GM23338 (cell line): ENCODE results near the gene PEPD. TPM values are rescaled to one million over a fixed set of nuclear protein-coding genes. Genes with fewer than 3 reads are reported as not detected.

Source experiments
- ATAC-seq: fragments of 200-7000 bp; cut with Tn5 transposase; 3 replicates; pipeline ENCODE4 v1.9.1; 2020
- DNase-seq: peaks from one replicate; pipeline ENCODE4 v3.0.0-alpha.2; 2015; ENCODE audit warnings: low spot score
- H2AFZ ChIP-seq: fragments of 200-600 bp; sonication (generic); 2 replicates; pipeline ENCODE4 v1.8.0; 2016; ENCODE audit warnings: antibody characterized with exemption, mild to moderate bottlenecking, moderate library complexity
- H3F3A ChIP-seq: fragments of 200-600 bp; sonication (generic); replicated peaks from 2 replicates; pipeline ENCODE4 v1.8.0; 2017; ENCODE audit warnings: antibody characterized with exemption, mixed run types, low read depth
- H3K27ac ChIP-seq: fragments of 200-600 bp; sonication (generic); 2 replicates; pipeline ENCODE4 v1.6.1; 2016; ENCODE audit warnings: low read depth
- H3K27me3 ChIP-seq: fragments of 200-600 bp; sonication (generic); 2 replicates; pipeline ENCODE4 v1.8.0; 2016; ENCODE audit warnings: mild to moderate bottlenecking, mixed run types, moderate library complexity; ENCODE audit not compliant: insufficient read depth
- H3K36me3 ChIP-seq: fragments of 200-600 bp; sonication (generic); 2 replicates; pipeline ENCODE4 v1.8.0; 2016; ENCODE audit warnings: mild to moderate bottlenecking; ENCODE audit not compliant: insufficient read depth
- H3K4me1 ChIP-seq: fragments of 200-600 bp; sonication (generic); 2 replicates; pipeline ENCODE4 v1.8.0; 2016; ENCODE audit warnings: mild to moderate bottlenecking, moderate library complexity; ENCODE audit not compliant: insufficient read depth
- H3K4me2 ChIP-seq: fragments of 200-600 bp; sonication (generic); 2 replicates; pipeline ENCODE4 v1.7.1; 2017; ENCODE audit warnings: mixed run types
- H3K4me3 ChIP-seq: fragments of 200-600 bp; sonication (generic); 2 replicates; pipeline ENCODE4 v1.6.1; 2016; ENCODE audit warnings: mixed run types
- H3K79me2 ChIP-seq: fragments of 200-600 bp; sonication (generic); replicated peaks from 2 replicates; pipeline ENCODE4 v1.8.0; 2017; ENCODE audit warnings: mild to moderate bottlenecking; ENCODE audit not compliant: insufficient read depth
- H3K9me2 ChIP-seq: fragments of 200-600 bp; sonication (generic); 2 replicates; pipeline ENCODE4 v1.8.0; 2017; ENCODE audit not compliant: insufficient read depth
- H4K20me1 ChIP-seq: fragments of 200-600 bp; sonication (generic); replicated peaks from 2 replicates; pipeline ENCODE4 v1.8.0; 2017; ENCODE audit warnings: mild to moderate bottlenecking; ENCODE audit not compliant: insufficient read depth
- H3K27ac Mint-ChIP-seq: 2 replicates; pipeline ENCODE4 v1.8.0; 2020; ENCODE audit warnings: inconsistent platforms, mild to moderate bottlenecking, moderate library complexity, mixed read lengths
- H3K27me3 Mint-ChIP-seq: 3 replicates; pipeline ENCODE4 v1.8.0; 2022; ENCODE audit warnings: low read depth, mild to moderate bottlenecking, moderate library complexity, mixed read lengths, inconsistent platforms; ENCODE audit not compliant: insufficient read depth, poor library complexity
- H3K36me3 Mint-ChIP-seq: 3 replicates; pipeline ENCODE4 v1.8.0; 2021; ENCODE audit warnings: low read depth, mild to moderate bottlenecking, inconsistent platforms, moderate library complexity, mixed read lengths
- H3K4me1 Mint-ChIP-seq: 3 replicates; pipeline ENCODE4 v1.8.0; 2020; ENCODE audit warnings: mild to moderate bottlenecking, inconsistent platforms, mixed read lengths
- H3K4me3 Mint-ChIP-seq: 3 replicates; pipeline ENCODE4 v1.8.0; 2021; ENCODE audit warnings: moderate library complexity, mild to moderate bottlenecking, inconsistent platforms, mixed read lengths
- H3K9me3 Mint-ChIP-seq: 3 replicates; pipeline ENCODE4 v1.8.0; 2020; ENCODE audit warnings: moderate library complexity, mild to moderate bottlenecking, inconsistent platforms, mixed read lengths
- CREB1 ChIP-seq: fragments of 250-450 bp; sonication (Bioruptor Pico); IDR thresholded peaks from 2 replicates; pipeline ENCODE4 v1.5.0; 2020; ENCODE audit warnings: low read depth, mild to moderate bottlenecking, moderate library complexity
- EZH2 ChIP-seq: fragments of 200-600 bp; sonication (generic); IDR thresholded peaks from one replicate; pipeline ENCODE4 v1.8.0; 2017; ENCODE audit warnings: antibody characterized with exemption, mild to moderate bottlenecking, low read depth; ENCODE audit not compliant: unreplicated experiment
- NANOG ChIP-seq: IDR thresholded peaks from 2 replicates; pipeline ENCODE4 v1.6.1; 2016; ENCODE audit warnings: antibody characterized with exemption, borderline replicate concordance
- REST ChIP-seq: IDR thresholded peaks from one replicate; pipeline ENCODE4 v1.6.1; 2018; ENCODE audit warnings: antibody characterized with exemption; ENCODE audit not compliant: unreplicated experiment
- ZNF331 ChIP-seq: fragments of 250-450 bp; sonication (Bioruptor Pico); IDR thresholded peaks from 2 replicates; pipeline ENCODE4 v1.5.0; 2020; ENCODE audit warnings: low read depth, mild to moderate bottlenecking, moderate library complexity
- polyA plus RNA-seq: library from polyadenylated mRNA; unstranded; fragments of >200 nt; fragmentation: Nextera tagmentation; extraction: Ambion mirVana; gene quantifications from 2 replicates; pipeline ENCODE4 v1.2.1, GENCODE V29; 2016
- total RNA-seq: library from RNA; depleted of rRNA; stranded (reverse); fragments of >200 nt; shearing (Covaris generic); gene quantifications from 2 replicates; pipeline ENCODE4 v1.2.3, GENCODE V29; 2014
- TF ChIP-seq, protein P1 (sequence below): fragments of 250-450 bp; sonication (Bioruptor Pico); IDR thresholded peaks from 2 replicates; pipeline ENCODE4 v1.5.0; 2020; ENCODE audit warnings: mild to moderate bottlenecking, moderate library complexity

The PEPD gene
- total and polyA plus RNA-seq, 2 experiments from 2014 or later, result 81.7 to 89.2 TPM

DNA sequence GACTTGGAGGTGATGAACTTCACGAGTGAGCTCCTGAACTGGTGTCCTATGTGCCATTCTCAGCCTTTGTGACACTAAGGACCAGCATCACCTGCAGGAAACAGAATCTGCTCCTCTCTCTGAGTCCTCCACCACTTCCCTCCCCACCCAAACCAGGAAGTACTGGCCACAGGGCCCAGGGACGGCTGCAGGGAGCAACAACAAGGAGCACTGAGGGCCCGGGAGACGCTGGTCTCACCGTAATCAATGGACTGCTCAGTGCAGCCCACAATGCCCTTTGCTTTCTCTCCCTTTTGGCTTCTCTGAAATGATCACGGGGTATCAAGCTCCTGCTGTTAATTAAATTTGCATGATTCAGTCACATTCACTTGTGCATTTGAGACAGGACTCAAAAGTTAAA, 18.6 kb downstream of the PEPD start (continued):
- TF ChIP-seq, protein P1, sequence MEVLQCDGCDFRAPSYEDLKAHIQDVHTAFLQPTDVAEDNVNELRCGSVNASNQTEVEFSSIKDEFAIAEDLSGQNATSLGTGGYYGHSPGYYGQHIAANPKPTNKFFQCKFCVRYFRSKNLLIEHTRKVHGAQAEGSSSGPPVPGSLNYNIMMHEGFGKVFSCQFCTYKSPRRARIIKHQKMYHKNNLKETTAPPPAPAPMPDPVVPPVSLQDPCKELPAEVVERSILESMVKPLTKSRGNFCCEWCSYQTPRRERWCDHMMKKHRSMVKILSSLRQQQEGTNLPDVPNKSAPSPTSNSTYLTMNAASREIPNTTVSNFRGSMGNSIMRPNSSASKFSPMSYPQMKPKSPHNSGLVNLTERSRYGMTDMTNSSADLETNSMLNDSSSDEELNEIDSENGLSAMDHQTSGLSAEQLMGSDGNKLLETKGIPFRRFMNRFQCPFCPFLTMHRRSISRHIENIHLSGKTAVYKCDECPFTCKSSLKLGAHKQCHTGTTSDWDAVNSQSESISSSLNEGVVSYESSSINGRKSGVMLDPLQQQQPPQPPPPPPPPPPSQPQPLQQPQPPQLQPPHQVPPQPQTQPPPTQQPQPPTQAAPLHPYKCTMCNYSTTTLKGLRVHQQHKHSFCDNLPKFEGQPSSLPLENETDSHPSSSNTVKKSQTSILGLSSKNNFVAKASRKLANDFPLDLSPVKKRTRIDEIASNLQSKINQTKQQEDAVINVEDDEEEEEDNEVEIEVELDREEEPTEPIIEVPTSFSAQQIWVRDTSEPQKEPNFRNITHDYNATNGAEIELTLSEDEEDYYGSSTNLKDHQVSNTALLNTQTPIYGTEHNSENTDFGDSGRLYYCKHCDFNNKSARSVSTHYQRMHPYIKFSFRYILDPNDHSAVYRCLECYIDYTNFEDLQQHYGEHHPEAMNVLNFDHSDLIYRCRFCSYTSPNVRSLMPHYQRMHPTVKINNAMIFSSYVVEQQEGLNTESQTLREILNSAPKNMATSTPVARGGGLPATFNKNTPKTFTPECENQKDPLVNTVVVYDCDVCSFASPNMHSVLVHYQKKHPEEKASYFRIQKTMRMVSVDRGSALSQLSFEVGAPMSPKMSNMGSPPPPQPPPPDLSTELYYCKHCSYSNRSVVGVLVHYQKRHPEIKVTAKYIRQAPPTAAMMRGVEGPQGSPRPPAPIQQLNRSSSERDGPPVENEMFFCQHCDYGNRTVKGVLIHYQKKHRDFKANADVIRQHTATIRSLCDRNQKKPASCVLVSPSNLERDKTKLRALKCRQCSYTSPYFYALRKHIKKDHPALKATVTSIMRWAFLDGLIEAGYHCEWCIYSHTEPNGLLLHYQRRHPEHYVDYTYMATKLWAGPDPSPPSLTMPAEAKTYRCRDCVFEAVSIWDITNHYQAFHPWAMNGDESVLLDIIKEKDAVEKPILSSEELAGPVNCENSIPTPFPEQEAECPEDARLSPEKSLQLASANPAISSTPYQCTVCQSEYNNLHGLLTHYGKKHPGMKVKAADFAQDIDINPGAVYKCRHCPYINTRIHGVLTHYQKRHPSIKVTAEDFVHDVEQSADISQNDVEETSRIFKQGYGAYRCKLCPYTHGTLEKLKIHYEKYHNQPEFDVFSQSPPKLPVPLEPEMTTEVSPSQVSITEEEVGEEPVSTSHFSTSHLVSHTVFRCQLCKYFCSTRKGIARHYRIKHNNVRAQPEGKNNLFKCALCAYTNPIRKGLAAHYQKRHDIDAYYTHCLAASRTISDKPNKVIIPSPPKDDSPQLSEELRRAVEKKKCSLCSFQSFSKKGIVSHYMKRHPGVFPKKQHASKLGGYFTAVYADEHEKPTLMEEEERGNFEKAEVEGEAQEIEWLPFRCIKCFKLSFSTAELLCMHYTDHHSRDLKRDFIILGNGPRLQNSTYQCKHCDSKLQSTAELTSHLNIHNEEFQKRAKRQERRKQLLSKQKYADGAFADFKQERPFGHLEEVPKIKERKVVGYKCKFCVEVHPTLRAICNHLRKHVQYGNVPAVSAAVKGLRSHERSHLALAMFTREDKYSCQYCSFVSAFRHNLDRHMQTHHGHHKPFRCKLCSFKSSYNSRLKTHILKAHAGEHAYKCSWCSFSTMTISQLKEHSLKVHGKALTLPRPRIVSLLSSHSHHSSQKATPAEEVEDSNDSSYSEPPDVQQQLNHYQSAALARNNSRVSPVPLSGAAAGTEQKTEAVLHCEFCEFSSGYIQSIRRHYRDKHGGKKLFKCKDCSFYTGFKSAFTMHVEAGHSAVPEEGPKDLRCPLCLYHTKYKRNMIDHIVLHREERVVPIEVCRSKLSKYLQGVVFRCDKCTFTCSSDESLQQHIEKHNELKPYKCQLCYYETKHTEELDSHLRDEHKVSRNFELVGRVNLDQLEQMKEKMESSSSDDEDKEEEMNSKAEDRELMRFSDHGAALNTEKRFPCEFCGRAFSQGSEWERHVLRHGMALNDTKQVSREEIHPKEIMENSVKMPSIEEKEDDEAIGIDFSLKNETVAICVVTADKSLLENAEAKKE (CRISPR knock-in tag), result no peak
- TF ChIP-seq CREB1 (CRISPR knock-in tag), result no peak
- no peak for TF ChIP-seq EZH2
- TF ChIP-seq NANOG, result no peak
- no peak for TF ChIP-seq REST
- no peak for TF ChIP-seq ZNF331

GRCh38 chr19:33502521-33502920, 19.1 kb downstream of the PEPD start:
- H3K4me1 Mint-ChIP-seq, result peaks cover 9% of the 10 kb centered on the region; the same call in 2 of the 3 replicates
- H3K79me2 ChIP-seq, result no peaks in the 10 kb centered on the region
- H3F3A ChIP-seq, result no peaks in the 10 kb centered on the region
- peaks cover 9% of the 10 kb centered on the region; the same call in 1 of the 3 replicates for H3K36me3 Mint-ChIP-seq
- DNase-seq (no peak), ATAC-seq (no peak)
- H3K27me3 ChIP-seq, result no peaks in the 10 kb centered on the region
- H3K4me2 ChIP-seq, result no peak overlapping the region
- H3K27ac ChIP-seq, result no peak overlapping the region
- TF ChIP-seq, protein P1 (CRISPR knock-in tag), result no peak
- peaks cover 2% of the 10 kb centered on the region for H3K27me3 Mint-ChIP-seq
- H3K27ac Mint-ChIP-seq, result no peak overlapping the region
- no peaks in the 10 kb centered on the region for H3K36me3 ChIP-seq
- no peak overlapping the region for H2AFZ ChIP-seq
- peaks cover 3% of the 10 kb centered on the region; the same call in 1 of the 2 replicates for H3K4me1 ChIP-seq
- no peak overlapping the region for H3K4me3 ChIP-seq
- H3K9me3 Mint-ChIP-seq, result no peaks in the 10 kb centered on the region; the same call in 2 of the 3 replicates
- no peaks in the 10 kb centered on the region for H3K9me2 ChIP-seq
- no peaks in the 10 kb centered on the region for H4K20me1 ChIP-seq
- H3K4me3 Mint-ChIP-seq, result no peak overlapping the region
